Activated effector memory CD4-positive, alpha-beta T cell treated with Interleukin-2 at 50 U/mL for 16 hours (primary cell): ENCODE data around the gene GSDMA.

Experiments used
- DNase-seq: peaks from one replicate; pipeline ENCODE4 v3.0.0-alpha.2; 2020

Gene GSDMA

DNA sequence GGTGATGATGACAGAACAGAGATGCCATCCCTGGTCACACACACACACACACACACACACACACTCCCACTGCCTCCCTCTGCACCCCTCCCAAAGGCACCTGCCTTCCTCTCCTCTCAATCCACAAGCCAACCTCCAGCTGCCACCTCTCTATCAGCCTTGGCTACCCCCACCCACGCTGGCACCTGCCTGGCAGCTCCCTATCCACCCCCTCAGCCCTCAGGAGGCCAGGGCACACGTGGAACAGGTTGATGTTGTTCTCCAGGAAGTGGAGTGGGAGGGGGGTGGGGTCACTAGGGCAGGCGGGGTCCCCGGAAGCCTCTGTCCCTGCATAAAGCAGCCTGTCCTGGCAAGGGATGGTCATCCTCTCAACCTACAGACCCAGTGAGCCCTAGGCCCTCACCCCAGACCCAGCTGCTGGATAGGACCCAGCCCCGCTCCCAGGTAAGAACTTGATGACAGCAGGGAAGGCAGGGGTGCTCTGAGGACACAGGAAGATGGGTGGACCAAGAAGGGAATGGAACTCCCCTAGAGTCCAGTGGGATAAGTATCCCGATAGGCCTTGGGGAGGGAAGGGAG, at the start of gene GSDMA:
TSS of gene GSDMA (plus strand) at position 363 of the 579 bp plus-strand sequence. CDS start 2,684 bp downstream, outside the sequence.
- no peak for DNase-seq

- DNase-seq: no peak
Observed at GRCh38 chr17:39913989-39914388, 48.8 kb upstream of the GSDMA start.

DNA sequence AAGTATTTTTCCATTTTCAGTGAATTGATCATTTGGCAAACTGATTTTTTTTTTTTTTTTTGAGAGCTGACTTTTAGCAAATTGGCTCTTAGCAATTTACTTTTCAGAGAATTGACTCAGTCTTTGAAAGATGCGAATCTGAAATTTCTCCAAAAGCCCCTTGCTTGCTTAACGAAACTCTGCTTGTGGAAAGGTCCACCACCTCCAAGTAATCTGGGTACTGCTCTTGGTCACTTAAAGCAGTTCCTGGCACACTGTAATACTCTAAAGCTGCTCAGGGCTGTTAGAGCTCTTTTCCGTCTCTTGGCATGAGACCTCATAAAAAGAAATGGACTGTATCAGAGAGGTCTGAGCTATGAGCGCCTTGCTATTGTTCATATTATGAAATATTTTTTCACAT, 47.2 kb upstream of the GSDMA start:
- no peak for DNase-seq

GRCh38 chr17:39916918-39917317, 45.9 kb upstream of the GSDMA start:
- no peak for DNase-seq

GRCh38 chr17:39919087-39919683, 43.6 kb upstream of the GSDMA start:
- no peak for DNase-seq

DNA sequence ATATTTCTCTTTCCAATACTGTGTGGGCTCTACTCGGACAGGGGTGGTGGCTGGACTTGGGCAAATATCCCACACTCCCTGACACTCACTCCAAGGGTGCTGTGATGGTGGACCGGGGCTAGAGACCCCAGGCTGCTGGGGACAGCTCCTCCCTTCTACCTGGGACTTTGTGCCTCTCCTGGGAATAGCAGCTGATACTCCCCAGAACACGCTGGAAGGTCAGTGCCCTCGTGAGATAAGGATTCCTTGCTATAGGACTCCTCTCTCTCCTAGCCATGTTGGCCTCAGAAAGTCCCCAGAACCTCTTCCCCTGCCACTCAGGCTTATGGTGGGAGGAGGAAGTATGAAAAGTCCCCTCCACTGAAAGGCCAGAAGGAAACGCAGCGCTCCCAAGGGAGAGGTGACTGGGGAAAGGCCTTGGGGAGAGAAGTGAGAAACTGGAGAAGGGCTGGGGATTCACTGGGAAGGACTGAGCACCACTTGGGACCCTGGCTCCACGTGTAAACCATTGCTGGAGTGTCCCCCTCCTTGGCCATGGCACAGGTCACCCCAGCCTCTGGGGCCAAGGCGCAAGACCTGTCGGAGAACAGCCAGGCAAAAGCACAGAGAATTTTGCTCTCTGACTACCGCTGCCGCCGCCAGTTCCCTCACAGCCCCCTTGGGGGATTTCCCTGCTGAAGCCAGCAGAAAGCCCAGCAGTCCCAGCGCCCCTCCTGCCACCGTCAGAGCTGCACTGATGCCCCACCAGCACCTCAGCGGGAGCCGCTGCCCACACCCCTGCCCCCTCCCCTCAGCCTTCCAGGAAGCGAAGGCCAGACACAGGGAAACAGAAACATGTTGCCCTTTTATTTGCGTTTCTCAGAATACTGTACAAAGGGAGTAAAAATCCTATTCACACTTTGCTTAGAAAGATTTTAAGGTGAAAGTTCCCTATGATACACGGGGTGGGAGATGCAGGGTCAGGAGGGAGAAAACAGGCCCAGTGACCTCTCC, 42.3 kb upstream of the GSDMA start:
- DNase-seq: peak; percentile 18

- no peak for DNase-seq
Observed at GRCh38 chr17:39921323-39921722, 41.5 kb upstream of the GSDMA start.

GRCh38 chr17:39922006-39922405, 40.8 kb upstream of the GSDMA start:
- no peak for DNase-seq

- DNase-seq: no peak
Observed at GRCh38 chr17:39923230-39923629, 39.6 kb upstream of the GSDMA start.

DNA sequence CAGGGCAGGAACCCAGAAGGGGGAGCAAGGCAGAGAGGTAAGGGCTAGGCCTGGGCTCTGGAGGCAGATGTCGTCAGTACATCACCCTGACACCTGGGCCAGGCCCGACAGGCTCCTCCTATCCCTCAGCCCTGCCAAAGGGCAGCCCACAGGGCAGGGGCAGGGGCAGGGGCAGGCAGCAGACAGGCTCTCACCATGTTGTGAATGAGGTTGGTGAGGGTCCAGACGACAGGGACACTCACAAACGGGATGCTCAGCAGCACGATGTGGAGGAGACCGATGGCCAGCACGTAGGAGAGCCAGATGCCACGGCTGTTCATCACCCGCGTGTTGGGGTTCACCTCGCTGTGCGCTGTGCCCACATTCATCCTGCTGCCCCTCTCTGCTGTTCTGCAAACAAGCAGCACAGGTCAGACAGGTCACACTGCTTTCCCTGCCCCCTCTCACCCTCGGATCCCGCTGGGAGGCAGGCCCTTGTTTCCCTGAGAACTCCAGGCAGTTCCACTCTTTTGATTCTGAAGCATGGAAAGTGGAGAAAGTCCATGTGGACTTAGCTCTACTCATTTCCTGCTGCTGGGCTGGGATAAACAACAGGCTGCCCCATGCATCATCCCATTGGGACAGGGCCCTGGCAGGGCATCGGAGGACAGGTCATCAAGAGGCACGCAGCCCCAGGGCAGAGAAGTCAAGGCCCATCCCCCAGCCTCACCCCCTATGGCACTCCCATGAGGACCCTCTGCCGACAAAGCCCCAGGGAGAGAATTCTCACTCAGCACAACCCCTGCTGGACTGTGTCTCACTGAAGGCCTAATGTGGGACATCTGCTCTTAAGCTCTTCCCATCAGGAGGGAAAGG, 38.7 kb upstream of the GSDMA start:
- no peak for DNase-seq

GRCh38 chr17:39924691-39925055, 38.1 kb upstream of the GSDMA start:
- no peak for DNase-seq

- DNase-seq: no peak
Observed at GRCh38 chr17:39925282-39926134, 37.3 kb upstream of the GSDMA start.

DNA sequence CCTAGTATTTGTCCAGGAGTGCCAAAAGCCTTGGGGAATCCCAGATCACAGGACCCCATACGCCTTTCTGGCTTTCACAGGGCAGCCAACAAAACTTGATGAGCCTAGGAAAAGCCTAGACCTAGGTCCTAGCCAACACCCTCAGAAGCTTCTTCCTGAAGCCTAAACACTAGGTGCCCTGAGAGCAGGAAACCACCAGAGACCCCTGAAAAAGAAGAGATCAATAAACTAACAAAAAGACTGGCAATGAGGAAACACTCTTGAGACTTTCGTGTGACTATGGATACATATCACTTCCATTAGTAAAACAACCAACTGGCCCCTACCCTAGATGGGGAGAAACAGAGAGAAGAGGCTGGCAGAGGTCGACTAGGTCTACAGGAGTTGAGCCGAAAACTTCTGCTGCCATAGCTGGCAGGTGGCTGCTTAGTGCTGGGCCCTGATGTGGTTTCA, 36.6 kb upstream of the GSDMA start:
- DNase-seq: no peak

- peak; percentile 52 for DNase-seq
Observed at GRCh38 chr17:39926588-39927100, 36.2 kb upstream of the GSDMA start.

GRCh38 chr17:39927101-39927928, 35.5 kb upstream of the GSDMA start, which contains the start of the genes LRRC3C and ORMDL3:
Gene LRRC3C (plus strand): TSS chr17:39927732. CDS start chr17:39941524, 13,792 bp downstream.
Gene ORMDL3 (minus strand): TSS chr17:39927601. CDS start chr17:39924203, 3,398 bp downstream.
- DNase-seq: peak; percentile 85

DNA sequence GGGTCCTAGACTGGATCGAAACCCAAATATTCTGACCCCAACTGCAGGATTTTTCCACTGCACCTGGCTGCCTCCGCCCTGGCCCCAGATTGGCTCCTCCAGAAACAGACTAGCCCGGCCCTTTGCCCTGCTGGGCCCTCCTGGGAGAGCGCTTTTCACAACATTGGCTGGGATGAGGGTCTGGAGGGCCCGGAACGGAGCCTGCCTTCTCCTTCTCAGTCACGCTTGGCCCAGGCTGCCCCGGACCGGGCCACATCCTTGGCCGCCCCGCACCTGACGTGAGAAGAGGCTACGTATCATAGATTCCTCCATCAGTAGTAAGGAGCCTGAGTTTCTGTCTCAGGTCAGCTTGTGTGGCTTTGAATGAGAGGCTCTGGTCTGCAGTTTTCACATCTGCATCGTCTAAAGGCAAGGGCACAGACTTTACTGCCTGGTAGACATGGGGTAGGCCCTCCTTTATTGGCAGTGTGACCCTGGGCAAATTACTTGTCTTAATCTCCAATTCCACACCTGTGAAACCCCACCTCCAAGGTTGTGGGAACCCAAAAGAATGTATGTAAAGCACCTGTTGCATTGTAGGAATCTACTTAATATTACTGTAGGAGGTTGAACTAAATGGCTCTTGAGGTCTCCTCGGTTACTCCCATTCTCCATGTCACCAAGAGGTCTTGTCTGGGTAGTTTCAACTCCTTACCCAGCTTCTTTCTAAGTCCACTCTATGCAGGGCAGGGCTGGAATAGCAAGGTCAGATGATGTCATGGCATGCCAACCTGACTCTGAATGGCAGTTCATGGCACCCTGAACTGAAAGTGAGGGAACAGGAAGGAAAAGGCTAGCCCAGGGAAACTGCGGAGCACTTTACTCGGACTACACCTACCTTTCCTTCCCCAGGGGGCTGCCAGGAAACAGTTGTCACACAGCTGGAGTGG, 34.6 kb upstream of the GSDMA start:
- no peak for DNase-seq

DNA sequence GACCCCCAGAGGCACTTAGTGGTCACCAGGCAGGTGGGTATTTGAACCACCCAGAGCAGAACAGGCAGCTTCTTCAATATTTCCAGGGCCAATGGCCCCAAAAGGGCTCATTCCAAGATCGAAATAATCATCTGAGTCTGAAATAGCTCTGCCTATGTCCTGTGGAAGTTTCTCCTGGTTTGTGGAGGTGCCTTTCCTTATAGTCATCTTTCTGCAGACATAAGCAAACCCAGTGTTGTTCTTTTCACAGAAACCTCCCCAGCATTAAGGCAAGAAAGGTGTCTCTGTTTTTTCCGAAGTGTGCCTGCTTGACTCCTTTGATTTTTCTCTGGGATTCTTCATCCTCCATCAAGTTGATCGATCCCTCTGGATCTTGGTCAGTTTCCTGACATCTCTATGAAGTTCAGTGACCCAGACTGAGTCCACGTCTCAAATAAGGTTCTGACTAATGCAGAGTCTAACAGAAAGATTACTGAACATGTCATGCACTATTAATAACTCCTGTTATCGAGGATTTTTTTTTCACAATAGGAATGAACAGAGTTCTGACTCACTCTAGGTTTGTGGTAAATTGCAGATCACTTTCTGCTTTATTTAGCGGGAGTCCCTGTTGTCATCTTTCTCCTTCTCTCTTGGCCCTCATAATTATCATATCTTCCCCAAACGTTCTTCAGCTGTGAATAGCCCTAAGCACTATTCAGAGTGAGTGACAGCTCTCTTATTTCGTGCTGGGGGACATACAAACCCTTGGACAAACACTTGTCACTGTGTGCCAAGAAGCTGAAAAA, 33.8 kb upstream of the GSDMA start:
- DNase-seq: no peak
